ENCODE results near the gene FBXO38. TPM values are rescaled to one million over a fixed set of nuclear protein-coding genes. Genes with fewer than 3 reads are reported as not detected.

The FBXO38 gene
- total and polyA plus RNA-seq, 2 of the 13 experiments (the other 11 are each of a cell fraction or from before 2014, with no cell fraction given) = 24.8 to 35.9 TPM

DNA sequence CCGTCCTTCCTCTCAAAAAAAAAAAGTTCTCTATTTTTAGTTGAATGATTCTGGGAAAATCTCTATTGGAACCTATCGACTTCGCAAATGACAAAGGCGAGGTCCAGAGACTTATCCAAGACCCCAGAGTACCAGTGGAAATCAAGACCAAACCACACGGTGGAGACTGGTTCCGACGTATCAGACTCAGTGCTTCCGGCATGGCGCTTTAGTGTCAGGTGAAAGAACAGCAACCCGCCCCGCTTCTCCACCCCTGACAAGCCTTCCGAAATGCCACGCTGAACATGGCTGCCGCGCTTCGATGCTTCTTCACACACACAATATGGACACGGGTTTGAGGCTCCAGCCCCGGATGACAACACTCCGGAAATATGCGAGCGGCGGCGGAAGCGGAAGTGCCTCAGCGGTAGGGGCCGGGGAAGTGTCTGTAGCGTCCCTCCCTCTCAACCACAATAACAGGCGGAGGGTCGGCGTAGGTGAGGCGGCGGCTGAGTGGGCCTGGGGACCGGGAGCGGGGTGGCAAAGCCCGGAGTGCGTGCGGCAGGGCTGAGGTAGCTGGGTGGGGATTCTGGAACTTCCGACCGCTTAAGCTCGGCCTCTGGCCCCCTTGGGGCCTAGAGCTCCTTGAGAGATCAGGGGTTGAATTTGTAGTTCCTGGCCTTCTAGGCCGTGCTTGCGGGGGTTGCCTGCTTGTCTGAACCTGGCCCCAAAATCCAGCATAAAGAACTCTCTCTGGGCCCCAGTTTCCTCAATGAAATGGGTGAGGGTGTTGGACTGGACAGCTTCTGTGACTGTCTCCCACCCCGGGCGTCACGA is at the start of gene FBXO38 (continued):
- no peak for TF ChIP-seq STAT5B (CRISPR knock-in tag; IDR thresholded peaks at IDR 0.05)
- TF ChIP-seq, protein P1, sequence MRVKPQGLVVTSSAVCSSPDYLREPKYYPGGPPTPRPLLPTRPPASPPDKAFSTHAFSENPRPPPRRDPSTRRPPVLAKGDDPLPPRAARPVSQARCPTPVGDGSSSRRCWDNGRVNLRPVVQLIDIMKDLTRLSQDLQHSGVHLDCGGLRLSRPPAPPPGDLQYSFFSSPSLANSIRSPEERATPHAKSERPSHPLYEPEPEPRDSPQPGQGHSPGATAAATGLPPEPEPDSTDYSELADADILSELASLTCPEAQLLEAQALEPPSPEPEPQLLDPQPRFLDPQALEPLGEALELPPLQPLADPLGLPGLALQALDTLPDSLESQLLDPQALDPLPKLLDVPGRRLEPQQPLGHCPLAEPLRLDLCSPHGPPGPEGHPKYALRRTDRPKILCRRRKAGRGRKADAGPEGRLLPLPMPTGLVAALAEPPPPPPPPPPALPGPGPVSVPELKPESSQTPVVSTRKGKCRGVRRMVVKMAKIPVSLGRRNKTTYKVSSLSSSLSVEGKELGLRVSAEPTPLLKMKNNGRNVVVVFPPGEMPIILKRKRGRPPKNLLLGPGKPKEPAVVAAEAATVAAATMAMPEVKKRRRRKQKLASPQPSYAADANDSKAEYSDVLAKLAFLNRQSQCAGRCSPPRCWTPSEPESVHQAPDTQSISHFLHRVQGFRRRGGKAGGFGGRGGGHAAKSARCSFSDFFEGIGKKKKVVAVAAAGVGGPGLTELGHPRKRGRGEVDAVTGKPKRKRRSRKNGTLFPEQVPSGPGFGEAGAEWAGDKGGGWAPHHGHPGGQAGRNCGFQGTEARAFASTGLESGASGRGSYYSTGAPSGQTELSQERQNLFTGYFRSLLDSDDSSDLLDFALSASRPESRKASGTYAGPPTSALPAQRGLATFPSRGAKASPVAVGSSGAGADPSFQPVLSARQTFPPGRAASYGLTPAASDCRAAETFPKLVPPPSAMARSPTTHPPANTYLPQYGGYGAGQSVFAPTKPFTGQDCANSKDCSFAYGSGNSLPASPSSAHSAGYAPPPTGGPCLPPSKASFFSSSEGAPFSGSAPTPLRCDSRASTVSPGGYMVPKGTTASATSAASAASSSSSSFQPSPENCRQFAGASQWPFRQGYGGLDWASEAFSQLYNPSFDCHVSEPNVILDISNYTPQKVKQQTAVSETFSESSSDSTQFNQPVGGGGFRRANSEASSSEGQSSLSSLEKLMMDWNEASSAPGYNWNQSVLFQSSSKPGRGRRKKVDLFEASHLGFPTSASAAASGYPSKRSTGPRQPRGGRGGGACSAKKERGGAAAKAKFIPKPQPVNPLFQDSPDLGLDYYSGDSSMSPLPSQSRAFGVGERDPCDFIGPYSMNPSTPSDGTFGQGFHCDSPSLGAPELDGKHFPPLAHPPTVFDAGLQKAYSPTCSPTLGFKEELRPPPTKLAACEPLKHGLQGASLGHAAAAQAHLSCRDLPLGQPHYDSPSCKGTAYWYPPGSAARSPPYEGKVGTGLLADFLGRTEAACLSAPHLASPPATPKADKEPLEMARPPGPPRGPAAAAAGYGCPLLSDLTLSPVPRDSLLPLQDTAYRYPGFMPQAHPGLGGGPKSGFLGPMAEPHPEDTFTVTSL (CRISPR knock-in tag; IDR thresholded peaks at IDR 0.05; ENCODE audit: borderline replicate concordance) = peak; percentile 42; the same call in 1 of the 2 replicates
- peak; percentile 70; the same call in 1 of the 2 replicates for TF ChIP-seq NKX3-1 (CRISPR knock-in tag; IDR thresholded peaks at IDR 0.05)
- TF ChIP-seq, protein P2, sequence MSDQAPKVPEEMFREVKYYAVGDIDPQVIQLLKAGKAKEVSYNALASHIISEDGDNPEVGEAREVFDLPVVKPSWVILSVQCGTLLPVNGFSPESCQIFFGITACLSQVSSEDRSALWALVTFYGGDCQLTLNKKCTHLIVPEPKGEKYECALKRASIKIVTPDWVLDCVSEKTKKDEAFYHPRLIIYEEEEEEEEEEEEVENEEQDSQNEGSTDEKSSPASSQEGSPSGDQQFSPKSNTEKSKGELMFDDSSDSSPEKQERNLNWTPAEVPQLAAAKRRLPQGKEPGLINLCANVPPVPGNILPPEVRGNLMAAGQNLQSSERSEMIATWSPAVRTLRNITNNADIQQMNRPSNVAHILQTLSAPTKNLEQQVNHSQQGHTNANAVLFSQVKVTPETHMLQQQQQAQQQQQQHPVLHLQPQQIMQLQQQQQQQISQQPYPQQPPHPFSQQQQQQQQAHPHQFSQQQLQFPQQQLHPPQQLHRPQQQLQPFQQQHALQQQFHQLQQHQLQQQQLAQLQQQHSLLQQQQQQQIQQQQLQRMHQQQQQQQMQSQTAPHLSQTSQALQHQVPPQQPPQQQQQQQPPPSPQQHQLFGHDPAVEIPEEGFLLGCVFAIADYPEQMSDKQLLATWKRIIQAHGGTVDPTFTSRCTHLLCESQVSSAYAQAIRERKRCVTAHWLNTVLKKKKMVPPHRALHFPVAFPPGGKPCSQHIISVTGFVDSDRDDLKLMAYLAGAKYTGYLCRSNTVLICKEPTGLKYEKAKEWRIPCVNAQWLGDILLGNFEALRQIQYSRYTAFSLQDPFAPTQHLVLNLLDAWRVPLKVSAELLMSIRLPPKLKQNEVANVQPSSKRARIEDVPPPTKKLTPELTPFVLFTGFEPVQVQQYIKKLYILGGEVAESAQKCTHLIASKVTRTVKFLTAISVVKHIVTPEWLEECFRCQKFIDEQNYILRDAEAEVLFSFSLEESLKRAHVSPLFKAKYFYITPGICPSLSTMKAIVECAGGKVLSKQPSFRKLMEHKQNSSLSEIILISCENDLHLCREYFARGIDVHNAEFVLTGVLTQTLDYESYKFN (CRISPR knock-in tag; conservative IDR thresholded peaks at IDR 0.05) = peak; percentile 63
- TF ChIP-seq SOX6 (IDR thresholded peaks at IDR 0.05) = no peak
- peak; percentile 77 for TF ChIP-seq SOX6 (CRISPR knock-in tag; IDR thresholded peaks at IDR 0.05)
- TF ChIP-seq, protein P3, sequence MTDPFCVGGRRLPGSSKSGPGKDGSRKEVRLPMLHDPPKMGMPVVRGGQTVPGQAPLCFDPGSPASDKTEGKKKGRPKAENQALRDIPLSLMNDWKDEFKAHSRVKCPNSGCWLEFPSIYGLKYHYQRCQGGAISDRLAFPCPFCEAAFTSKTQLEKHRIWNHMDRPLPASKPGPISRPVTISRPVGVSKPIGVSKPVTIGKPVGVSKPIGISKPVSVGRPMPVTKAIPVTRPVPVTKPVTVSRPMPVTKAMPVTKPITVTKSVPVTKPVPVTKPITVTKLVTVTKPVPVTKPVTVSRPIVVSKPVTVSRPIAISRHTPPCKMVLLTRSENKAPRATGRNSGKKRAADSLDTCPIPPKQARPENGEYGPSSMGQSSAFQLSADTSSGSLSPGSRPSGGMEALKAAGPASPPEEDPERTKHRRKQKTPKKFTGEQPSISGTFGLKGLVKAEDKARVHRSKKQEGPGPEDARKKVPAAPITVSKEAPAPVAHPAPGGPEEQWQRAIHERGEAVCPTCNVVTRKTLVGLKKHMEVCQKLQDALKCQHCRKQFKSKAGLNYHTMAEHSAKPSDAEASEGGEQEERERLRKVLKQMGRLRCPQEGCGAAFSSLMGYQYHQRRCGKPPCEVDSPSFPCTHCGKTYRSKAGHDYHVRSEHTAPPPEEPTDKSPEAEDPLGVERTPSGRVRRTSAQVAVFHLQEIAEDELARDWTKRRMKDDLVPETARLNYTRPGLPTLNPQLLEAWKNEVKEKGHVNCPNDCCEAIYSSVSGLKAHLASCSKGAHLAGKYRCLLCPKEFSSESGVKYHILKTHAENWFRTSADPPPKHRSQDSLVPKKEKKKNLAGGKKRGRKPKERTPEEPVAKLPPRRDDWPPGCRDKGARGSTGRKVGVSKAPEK (CRISPR knock-in tag; IDR thresholded peaks at IDR 0.05; ENCODE audit: borderline replicate concordance) = no peak
- TF ChIP-seq ZFX (CRISPR knock-in tag; IDR thresholded peaks at IDR 0.05; ENCODE audit: low read depth) = peak; percentile 98
- TF ChIP-seq EHMT2 (IDR thresholded peaks at IDR 0.05; ENCODE audit: borderline replicate concordance, low read depth, low read length) = peak; percentile 49; the same call in 1 of the 2 replicates
- 0 out of 2 replicates have a peak, but pooled peaks have one; percentile 63 for TF ChIP-seq SP140L (CRISPR knock-in tag; IDR thresholded peaks at IDR 0.05; ENCODE audit: borderline replicate concordance)
- TF ChIP-seq ZNF253 (CRISPR knock-in tag; IDR thresholded peaks at IDR 0.05; ENCODE audit: borderline replicate concordance) = no peak
- TF ChIP-seq, protein P4, sequence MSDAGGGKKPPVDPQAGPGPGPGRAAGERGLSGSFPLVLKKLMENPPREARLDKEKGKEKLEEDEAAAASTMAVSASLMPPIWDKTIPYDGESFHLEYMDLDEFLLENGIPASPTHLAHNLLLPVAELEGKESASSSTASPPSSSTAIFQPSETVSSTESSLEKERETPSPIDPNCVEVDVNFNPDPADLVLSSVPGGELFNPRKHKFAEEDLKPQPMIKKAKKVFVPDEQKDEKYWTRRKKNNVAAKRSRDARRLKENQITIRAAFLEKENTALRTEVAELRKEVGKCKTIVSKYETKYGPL (CRISPR knock-in tag; IDR thresholded peaks at IDR 0.05) = no peak

Data from HepG2 (cell line).